IMR-90 (cell line): Measurements from ENCODE around the gene PRUNE2. TPM values are rescaled to one million over a fixed set of nuclear protein-coding genes. Genes with fewer than 3 reads are reported as not detected.

Source experiments
- ATAC-seq: fragments of 200-7000 bp; cut with Tn5 transposase; 2 replicates; pipeline ENCODE4 v1.9.1; 2020; ENCODE audit warnings: low read depth, mild to moderate bottlenecking, moderate library complexity
- BruUV-seq: library from RNA; stranded (reverse); fragments of 400-500 nt; replicated peaks from 2 replicates; lab custom pipeline; 2021; lab: Mats Ljungman, UMichigan
- CTCF ChIA-PET: fragments of 300-600 bp; formaldehyde crosslinking; extraction: SDS; loops from one replicate; lab custom pipeline; 2021; ENCODE audit warnings: antibody characterized with exemption; lab: Yijun Ruan, JAX
- POLR2A ChIA-PET: fragments of 300-600 bp; sonication (Branson Sonifier 250); formaldehyde crosslinking; loops from one replicate; lab custom pipeline; 2022; ENCODE audit warnings: antibody characterized with exemption; ENCODE audit not compliant: unreplicated experiment; lab: Charles Lee
- DNase-seq: peaks from one replicate; pipeline ENCODE4 v3.0.0; 2013
- H2AFZ ChIP-seq: replicated peaks from 2 replicates; pipeline ENCODE3; 2013; ENCODE audit warnings: low read length, mild to moderate bottlenecking; ENCODE audit not compliant: poor library complexity
- H2AK5ac ChIP-seq: 2 replicates; pipeline ENCODE4 v1.6.1; 2013; ENCODE audit warnings: low read depth, low read length, inconsistent platforms
- H2AK9ac ChIP-seq: replicated peaks from 2 replicates; pipeline ENCODE3; 2013; ENCODE audit warnings: mild to moderate bottlenecking, low read depth, low read length, moderate library complexity; ENCODE audit not compliant: poor library complexity
- H2BK120ac ChIP-seq: 2 replicates; pipeline ENCODE4 v1.6.1; 2013; ENCODE audit warnings: low read depth, low read length, inconsistent platforms
- H2BK15ac ChIP-seq: 3 replicates; pipeline ENCODE4 v1.6.1; 2013; ENCODE audit warnings: low read depth, low read length, inconsistent platforms
- H2BK20ac ChIP-seq: 2 replicates; pipeline ENCODE4 v1.6.1; 2013; ENCODE audit warnings: low read depth, mild to moderate bottlenecking, inconsistent platforms, low read length, moderate library complexity
- H2BK5ac ChIP-seq: 2 replicates; pipeline ENCODE4 v1.6.1; 2013; ENCODE audit warnings: mild to moderate bottlenecking, low read depth, low read length, inconsistent platforms; ENCODE audit not compliant: poor library complexity, severe bottlenecking
- H3K14ac ChIP-seq: replicated peaks from 2 replicates; pipeline ENCODE4 v1.6.1; 2013; ENCODE audit warnings: low read depth, low read length, inconsistent platforms
- H3K18ac ChIP-seq: 2 replicates; pipeline ENCODE4 v1.6.1; 2013; ENCODE audit warnings: low read depth, low read length, control low read depth
- H3K23ac ChIP-seq: 2 replicates; pipeline ENCODE4 v1.6.1; 2013; ENCODE audit warnings: low read depth, low read length, inconsistent platforms
- H3K27ac ChIP-seq: 2 replicates; pipeline ENCODE4 v1.5.1; 2013; ENCODE audit warnings: mild to moderate bottlenecking, control low read depth, low read length; ENCODE audit not compliant: insufficient read depth
- H3K27me3 ChIP-seq: 2 replicates; pipeline ENCODE4 v1.6.1; 2013; ENCODE audit warnings: low read length; ENCODE audit not compliant: control insufficient read depth, insufficient read depth
- H3K36me3 ChIP-seq: 2 replicates; pipeline ENCODE4 v1.6.1; 2013; ENCODE audit warnings: low read length, mixed read lengths; ENCODE audit not compliant: control insufficient read depth, insufficient read depth
- H3K4ac ChIP-seq: 2 replicates; pipeline ENCODE4 v1.6.1; 2013; ENCODE audit warnings: low read depth, low read length, inconsistent platforms
- H3K4me1 ChIP-seq: 2 replicates; pipeline ENCODE4 v1.6.1; 2013; ENCODE audit warnings: low read length, mixed read lengths; ENCODE audit not compliant: control insufficient read depth, insufficient read depth
- H3K4me2 ChIP-seq: 2 replicates; pipeline ENCODE4 v1.6.1; 2013; ENCODE audit warnings: low read depth, mild to moderate bottlenecking, control low read depth, low read length, moderate library complexity
- H3K4me3 ChIP-seq: 2 replicates; pipeline ENCODE4 v1.5.1; 2013; ENCODE audit warnings: low read depth, mild to moderate bottlenecking, control low read depth, low read length, moderate library complexity; ENCODE audit not compliant: insufficient read depth
- H3K56ac ChIP-seq: 2 replicates; pipeline ENCODE4 v1.6.1; 2013; ENCODE audit warnings: low read length, inconsistent platforms; ENCODE audit not compliant: insufficient read depth; ENCODE audit errors: extremely low read depth
- H3K79me1 ChIP-seq, 2 experiments: 2 replicates each; pipeline ENCODE4 v1.6.1; 2013; ENCODE audit warnings: low read length in 2 of 2, inconsistent platforms in 1 of 2, low read depth in 1 of 2
- H3K9ac ChIP-seq: 2 replicates; pipeline ENCODE4 v1.6.1; 2013; ENCODE audit warnings: low read depth, low read length, control low read depth
- H3K9me1 ChIP-seq: 2 replicates; pipeline ENCODE4 v1.6.1; 2013; ENCODE audit warnings: low read length, inconsistent platforms; ENCODE audit not compliant: insufficient read depth
- H3K9me3 ChIP-seq: 2 replicates; pipeline ENCODE4 v1.6.1; 2013; ENCODE audit warnings: low read length; ENCODE audit not compliant: control insufficient read depth, insufficient read depth
- H4K20me1 ChIP-seq: 2 replicates; pipeline ENCODE4 v1.6.1; 2013; ENCODE audit warnings: low read length, inconsistent platforms; ENCODE audit not compliant: insufficient read depth
- H4K5ac ChIP-seq: 2 replicates; pipeline ENCODE4 v1.6.1; 2013; ENCODE audit warnings: mild to moderate bottlenecking, low read depth, low read length, control low read depth
- H4K8ac ChIP-seq, 2 experiments: 2 replicates each; pipeline ENCODE4 v1.6.1; 2013; ENCODE audit warnings: low read depth in 2 of 2, low read length in 2 of 2, control low read depth in 1 of 2, inconsistent platforms in 1 of 2
- H4K91ac ChIP-seq: 2 replicates; pipeline ENCODE4 v1.6.1; 2013; ENCODE audit warnings: low read depth, low read length, inconsistent platforms; ENCODE audit not compliant: insufficient read depth
- CHD1 ChIP-seq: IDR thresholded peaks from 2 replicates; pipeline ENCODE4 v1.6.1; 2012; ENCODE audit warnings: low read depth, low read length, improper control_type of control experiment
- MAFK ChIP-seq: IDR thresholded peaks from 2 replicates; pipeline ENCODE4 v1.6.1; 2012; ENCODE audit warnings: low read depth, low read length, improper control_type of control experiment
- MXI1 ChIP-seq: IDR thresholded peaks from 2 replicates; pipeline ENCODE4 v1.6.1; 2012; ENCODE audit warnings: low read depth, mild to moderate bottlenecking, low read length, moderate library complexity, borderline replicate concordance
- RAD21 ChIP-seq: IDR thresholded peaks from 2 replicates; pipeline ENCODE4 v1.6.1; 2012; ENCODE audit warnings: low read length, improper control_type of control experiment
- SMC3 ChIP-seq: fragments of 150-350 bp; IDR thresholded peaks from 2 replicates; pipeline ENCODE4 v1.6.1; 2016; ENCODE audit warnings: low read depth, mild to moderate bottlenecking, antibody characterized with exemption, low read length, moderate library complexity
- WGBS, 2 experiments: methylation state at CpG; one replicate each; pipeline versions ENCODE4 v1.1.5 to v1.1.7; 2013; ENCODE audit warnings: missing lambda C conversion rate in 2 of 2; ENCODE audit not compliant: insufficient read length in 1 of 2; ENCODE audit errors: extremely low coverage in 2 of 2; 5-methylcytosine and 5-hydroxymethylcytosine counted together
- dilution Hi-C: fragments of 300-500 bp; cut with HindIII; formaldehyde crosslinking; loops from one replicate; pipeline ENCODE4 v1.14.3; 2018; ENCODE audit warnings: low sequenced_read_pairs; ENCODE audit not compliant: unreplicated experiment
- in situ Hi-C: fragments of 300-500 bp; cut with MboI; formaldehyde crosslinking; loops from 3 replicates; pipeline ENCODE4 v1.14.3; 2019; ENCODE audit warnings: low sequenced_read_pairs, inconsistent platforms, mixed read lengths
- intact Hi-C: fragments of 100-400 bp; cut with micrococcal nuclease; formaldehyde crosslinking; loops from 2 replicates; pipeline ENCODE4 v1.10.0; 2022
- polyA plus RNA-seq, 3 experiments: library from polyadenylated mRNA; depleted of rRNA; stranded (reverse); fragments of >200 nt; gene quantifications; 2 replicates each; pipeline ENCODE4 v1.2.3, GENCODE V29; 2012; ENCODE audit warnings: low replicate concordance in 1 of 3
- total RNA-seq: library from RNA; depleted of rRNA; stranded (reverse); fragments of >200 nt; gene quantifications from 2 replicates; pipeline ENCODE4 v1.2.3, GENCODE V29; 2012
- TF ChIP-seq, protein P1 (sequence below): fragments of 150-350 bp; IDR thresholded peaks from 2 replicates; pipeline ENCODE4 v1.6.1; 2017; ENCODE audit warnings: mild to moderate bottlenecking, antibody characterized with exemption, low read length, low read depth
- TF ChIP-seq, protein P2 (sequence below): conservative IDR thresholded peaks from 2 replicates; pipeline ENCODE4 v1.5.1; 2012; ENCODE audit warnings: mild to moderate bottlenecking, low read depth, low read length, improper control_type of control experiment

The PRUNE2 gene
- total and polyA plus RNA-seq, 2 of the 4 experiments (the other 2 are of a cell fraction): 0.70 to 1.6 TPM

- no peak overlapping the region for H2AK9ac ChIP-seq
- H4K8ac ChIP-seq: peak overlapping the region in 1 of 2 experiments; percentile 44; a peak in 1 of 4 replicates
- H4K20me1 ChIP-seq: no peaks in the 10 kb centered on the region
- BruUV-seq: no TSS peak
- no peaks in the 10 kb centered on the region for H3K9me3 ChIP-seq
- peak overlapping the region; percentile 62; the same call in 1 of the 2 replicates for H3K14ac ChIP-seq
- H2BK5ac ChIP-seq: no peak overlapping the region
- peak; percentile 60 for TF ChIP-seq MAFK
- TF ChIP-seq RAD21: no peak
- TF ChIP-seq, protein P1, sequence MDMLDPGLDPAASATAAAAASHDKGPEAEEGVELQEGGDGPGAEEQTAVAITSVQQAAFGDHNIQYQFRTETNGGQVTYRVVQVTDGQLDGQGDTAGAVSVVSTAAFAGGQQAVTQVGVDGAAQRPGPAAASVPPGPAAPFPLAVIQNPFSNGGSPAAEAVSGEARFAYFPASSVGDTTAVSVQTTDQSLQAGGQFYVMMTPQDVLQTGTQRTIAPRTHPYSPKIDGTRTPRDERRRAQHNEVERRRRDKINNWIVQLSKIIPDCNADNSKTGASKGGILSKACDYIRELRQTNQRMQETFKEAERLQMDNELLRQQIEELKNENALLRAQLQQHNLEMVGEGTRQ: no peak
- TF ChIP-seq CHD1: no peak
- TF ChIP-seq MXI1: no peak
- TF ChIP-seq, protein P2, sequence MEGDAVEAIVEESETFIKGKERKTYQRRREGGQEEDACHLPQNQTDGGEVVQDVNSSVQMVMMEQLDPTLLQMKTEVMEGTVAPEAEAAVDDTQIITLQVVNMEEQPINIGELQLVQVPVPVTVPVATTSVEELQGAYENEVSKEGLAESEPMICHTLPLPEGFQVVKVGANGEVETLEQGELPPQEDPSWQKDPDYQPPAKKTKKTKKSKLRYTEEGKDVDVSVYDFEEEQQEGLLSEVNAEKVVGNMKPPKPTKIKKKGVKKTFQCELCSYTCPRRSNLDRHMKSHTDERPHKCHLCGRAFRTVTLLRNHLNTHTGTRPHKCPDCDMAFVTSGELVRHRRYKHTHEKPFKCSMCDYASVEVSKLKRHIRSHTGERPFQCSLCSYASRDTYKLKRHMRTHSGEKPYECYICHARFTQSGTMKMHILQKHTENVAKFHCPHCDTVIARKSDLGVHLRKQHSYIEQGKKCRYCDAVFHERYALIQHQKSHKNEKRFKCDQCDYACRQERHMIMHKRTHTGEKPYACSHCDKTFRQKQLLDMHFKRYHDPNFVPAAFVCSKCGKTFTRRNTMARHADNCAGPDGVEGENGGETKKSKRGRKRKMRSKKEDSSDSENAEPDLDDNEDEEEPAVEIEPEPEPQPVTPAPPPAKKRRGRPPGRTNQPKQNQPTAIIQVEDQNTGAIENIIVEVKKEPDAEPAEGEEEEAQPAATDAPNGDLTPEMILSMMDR: no peak
- TF ChIP-seq SMC3: no peak
- 0 out of 2 replicates have a peak overlapping the region, but pooled peaks have one; percentile 2 for H3K27ac ChIP-seq
- 20% methylated on average over 1 of the region's 2 CpGs; no CpG with 5 or more reads in 1 of the 2 experiments for WGBS, 2 experiments
- H2AFZ ChIP-seq: peak overlapping the region; percentile 84
- H3K4me1 ChIP-seq: peaks cover 13% of the 10 kb centered on the region
- H3K9ac ChIP-seq: no peak overlapping the region
- CTCF ChIA-PET: interaction anchor here (0.8 to 2.1 kb wide), 2 partner anchors 11 to 117 kb away, joined by 4 to 6 read pairs; no protein-coding TSS in a partner anchor
- H3K23ac ChIP-seq: peak overlapping the region; percentile 4; the same call in 1 of the 2 replicates
- no peak overlapping the region for H3K56ac ChIP-seq
- H2BK120ac ChIP-seq: peak overlapping the region; percentile 79
- intact Hi-C loops (loop anchor here (2.0 kb wide), 1 partner anchor 32 kb away; no protein-coding TSS in a partner anchor), dilution Hi-C loops (no loop called here), in situ Hi-C loops (no loop called here)
- no peak overlapping the region for H4K5ac ChIP-seq
- peak overlapping the region; percentile 14; the same call in 1 of the 2 replicates for H3K4me2 ChIP-seq
- DNase-seq (no peak), ATAC-seq (no peak)
- H2BK15ac ChIP-seq: peak overlapping the region; percentile 66; the same call in 2 of the 3 replicates
- POLR2A ChIA-PET: no interaction called here
- H3K18ac ChIP-seq: peak overlapping the region; percentile 71
- H2BK20ac ChIP-seq: peak overlapping the region; percentile 85
- no peak overlapping the region for H2AK5ac ChIP-seq
- H3K4me3 ChIP-seq: no peak overlapping the region
- peaks cover 2% of the 10 kb centered on the region; the same call in 1 of the 2 replicates for H3K9me1 ChIP-seq
- peak overlapping the region; percentile 73 for H4K91ac ChIP-seq
- H3K27me3 ChIP-seq: no peaks in the 10 kb centered on the region
- peak overlapping the region; percentile 77 for H3K4ac ChIP-seq
- H3K79me1 ChIP-seq: no peaks in the 10 kb centered on the region
- H3K36me3 ChIP-seq: no peaks in the 10 kb centered on the region
These were observed 255.2 kb downstream of the PRUNE2 start for GRCh38 chr9:76650692-76651091.
